HG02642 (cell line): ENCODE data around the gene TRAPPC10.

Experiments used
- ATAC-seq: cut with Tn5 transposase; IDR thresholded peaks from one replicate; pipeline ENCODE4 v1.9.1; 2021; ENCODE audit warnings: mild to moderate bottlenecking; ENCODE audit not compliant: unreplicated experiment, poor library complexity

The TRAPPC10 gene

DNA sequence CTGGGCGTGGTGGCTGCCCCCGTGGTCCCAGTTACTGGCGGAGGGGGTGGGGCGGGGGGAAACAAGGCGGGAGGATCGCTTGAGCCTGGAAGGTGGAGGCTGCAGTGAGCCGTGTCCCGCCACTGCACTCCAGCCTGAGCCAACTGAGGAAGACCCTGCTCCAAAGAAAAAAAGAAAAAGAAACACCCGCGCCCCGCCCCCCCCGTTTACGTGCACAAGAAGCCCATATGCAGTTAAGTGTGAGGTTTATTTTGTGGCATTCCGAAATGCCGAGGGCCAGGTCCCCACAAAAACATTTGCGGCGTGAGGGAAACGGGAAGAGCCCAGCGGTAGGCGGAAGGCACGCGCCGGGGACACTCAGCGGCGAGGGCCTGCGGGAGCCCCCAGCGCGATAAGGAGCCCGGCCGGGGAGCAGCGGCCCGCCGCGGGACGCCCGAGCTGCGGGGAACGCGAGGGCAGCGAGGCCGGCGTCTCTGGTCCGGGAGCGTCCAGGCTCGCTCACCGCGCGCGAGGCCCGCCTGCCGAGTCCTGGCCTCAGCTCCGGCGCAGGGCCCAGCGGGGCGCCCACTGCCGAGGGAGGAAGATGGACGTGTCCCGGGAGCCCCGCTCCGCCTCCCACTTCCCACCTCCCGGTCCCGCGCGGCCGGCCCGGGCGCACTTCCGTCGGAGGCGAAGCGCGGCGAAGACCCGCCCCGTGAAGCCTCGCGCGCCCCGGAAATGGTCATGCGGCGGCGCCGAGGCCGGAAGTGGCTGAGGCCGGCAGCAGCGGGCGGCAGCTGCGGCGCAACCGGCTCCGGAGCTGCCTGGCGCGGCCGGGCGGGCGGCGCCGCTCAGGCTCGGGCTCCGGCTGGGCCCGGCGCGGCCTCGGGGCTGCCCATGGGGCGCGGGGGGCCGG is at the start of gene TRAPPC10:
TRAPPC10 (plus strand) TSS at position 731 of the 895 bp plus-strand sequence. CDS start 185 bp downstream, outside the sequence.
- ATAC-seq = peak; percentile 73

- ATAC-seq = no peak
These were observed 46.1 kb upstream of the TRAPPC10 start for GRCh38 chr21:43965911-43966585.

DNA sequence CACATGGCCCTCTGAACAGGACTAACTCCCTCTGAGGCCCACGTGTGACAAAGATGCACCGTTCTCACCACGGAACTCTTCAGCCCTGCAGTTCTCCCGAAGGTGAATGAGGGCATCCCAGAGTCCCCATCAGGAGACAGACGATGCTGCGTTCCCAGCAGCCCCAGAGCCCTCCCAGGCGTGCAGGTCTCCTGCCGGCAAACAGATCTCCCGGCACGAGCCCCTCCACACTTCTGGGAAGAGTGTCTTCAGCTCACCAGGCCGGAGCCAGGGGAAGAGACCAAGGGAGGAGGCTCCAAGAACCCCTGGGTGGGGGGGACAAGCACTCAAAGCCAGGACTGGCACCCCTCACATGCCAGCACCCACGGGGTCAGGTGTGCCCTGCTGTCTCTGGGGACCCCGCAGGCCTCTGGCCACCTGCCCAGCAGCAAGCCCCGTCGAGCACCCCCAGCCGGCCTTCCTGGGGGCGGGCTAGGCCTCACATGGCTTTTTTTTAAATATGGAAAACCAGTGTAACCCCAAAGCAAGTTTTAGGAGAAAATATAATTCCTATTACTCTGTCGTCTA is 45.1 kb upstream of the TRAPPC10 start:
- no peak for ATAC-seq

- ATAC-seq = no peak
These were observed 44.1 kb upstream of the TRAPPC10 start for GRCh38 chr21:43967981-43968380.

DNA sequence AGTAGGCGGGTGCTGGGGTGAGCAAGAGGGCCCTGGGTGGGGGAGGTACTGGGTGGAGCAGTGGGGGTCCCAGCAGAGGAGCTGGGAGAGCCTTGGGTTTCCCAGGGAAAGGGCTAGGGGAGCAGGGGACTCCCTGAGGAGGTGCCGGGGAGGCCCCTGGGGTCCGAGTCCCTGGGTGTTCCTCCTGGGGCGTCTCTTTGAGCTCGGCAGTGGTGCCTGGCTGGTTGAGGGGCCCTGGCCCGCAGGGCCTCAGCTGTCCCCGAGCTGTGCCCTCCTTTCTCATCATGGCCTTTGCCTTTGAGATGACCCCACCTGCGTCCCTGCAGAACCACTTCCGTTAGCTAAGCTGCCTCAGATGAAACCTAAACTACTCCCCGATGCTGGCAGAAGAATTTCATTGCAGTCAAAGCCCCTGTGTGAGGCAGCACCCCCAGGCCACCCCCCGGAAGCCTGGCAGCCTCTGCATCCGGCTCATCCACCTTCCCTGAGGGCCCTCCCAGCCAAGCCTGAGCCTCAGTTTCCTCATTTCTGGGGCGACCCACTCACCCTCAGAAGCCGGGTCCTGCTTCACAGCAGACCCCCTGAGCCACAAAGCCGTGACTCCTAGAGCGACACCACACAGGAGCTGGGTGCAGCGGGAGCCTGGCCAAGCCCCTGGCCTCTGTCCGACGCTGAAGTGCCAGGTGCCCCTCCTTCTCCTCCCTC is 43.5 kb upstream of the TRAPPC10 start:
- no peak for ATAC-seq

- no peak for ATAC-seq
These were observed 43.0 kb upstream of the TRAPPC10 start for GRCh38 chr21:43969115-43969444.

DNA sequence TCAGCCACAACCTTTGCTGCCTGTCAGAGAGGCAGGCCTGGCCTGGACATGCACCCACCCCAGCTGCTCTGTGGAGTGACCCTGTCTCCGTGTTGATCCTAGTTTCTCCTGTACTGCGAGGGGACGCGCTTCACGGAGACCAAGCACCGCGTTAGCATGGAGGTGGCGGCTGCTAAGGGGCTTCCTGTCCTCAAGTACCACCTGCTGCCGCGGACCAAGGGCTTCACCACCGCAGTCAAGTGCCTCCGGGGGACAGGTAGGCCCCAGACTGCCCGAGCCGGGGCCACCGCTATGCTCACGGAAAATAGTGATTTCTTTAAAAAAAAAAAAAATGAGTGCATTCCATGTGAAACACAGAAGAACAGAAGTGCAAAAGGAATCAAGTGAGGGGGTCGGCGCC is 41.6 kb upstream of the TRAPPC10 start:
- no peak for ATAC-seq

GRCh38 chr21:43971201-43971991 is 40.7 kb upstream of the TRAPPC10 start:
- ATAC-seq = no peak

- ATAC-seq = no peak
These were observed 40.2 kb upstream of the TRAPPC10 start for GRCh38 chr21:43971992-43972255.

GRCh38 chr21:43972850-43973633 is 39.1 kb upstream of the TRAPPC10 start:
- no peak for ATAC-seq

DNA sequence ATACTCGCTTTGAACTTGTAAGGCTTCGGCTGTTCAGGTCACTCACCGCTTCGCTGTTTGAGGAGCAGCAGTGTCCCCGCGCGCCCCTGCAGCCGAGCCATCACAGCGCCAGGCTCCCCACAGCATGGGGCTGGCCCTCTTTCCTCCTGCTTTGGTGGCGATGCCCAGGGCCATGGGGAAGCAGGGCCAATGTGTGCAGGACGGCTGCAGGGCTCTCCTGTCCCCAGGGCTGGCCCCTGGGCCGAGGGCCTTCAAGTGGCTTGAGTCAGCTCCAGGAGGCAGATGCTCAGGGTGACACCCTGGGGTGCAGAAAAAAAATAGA is 38.5 kb upstream of the TRAPPC10 start:
- ATAC-seq = no peak

DNA sequence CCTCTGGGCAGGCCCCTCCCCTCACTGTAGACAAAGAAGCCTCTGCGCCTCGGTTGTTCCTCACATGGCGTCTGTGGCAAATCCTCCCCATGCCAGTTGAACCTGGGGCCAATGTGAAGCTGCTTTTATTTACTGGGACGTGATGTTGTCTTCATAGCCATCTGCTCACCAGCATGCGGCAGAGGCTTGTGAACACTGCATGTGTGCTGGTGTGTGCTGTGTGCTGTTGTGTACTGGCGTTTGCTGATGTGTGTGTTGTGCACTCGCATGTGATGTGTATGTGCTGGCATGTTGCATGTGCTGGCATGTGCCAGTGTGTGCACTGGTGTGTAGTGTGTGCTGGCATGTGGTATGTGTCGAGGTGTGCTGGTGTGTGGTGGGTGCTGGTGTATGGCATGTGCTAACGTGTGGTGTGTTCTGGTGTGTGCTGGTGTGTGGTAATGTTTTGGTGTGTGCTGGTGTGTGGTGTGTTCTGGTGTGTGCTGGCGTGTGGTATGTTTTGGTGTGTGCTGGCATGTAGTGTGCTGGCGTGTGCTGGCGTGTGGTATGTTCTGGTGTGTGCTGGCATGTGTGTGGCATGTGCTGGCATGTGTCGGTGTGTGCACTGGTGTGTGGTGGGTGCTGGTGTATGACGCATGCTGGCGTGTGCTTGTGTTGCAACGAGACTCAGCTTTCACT is 37.2 kb upstream of the TRAPPC10 start:
- ATAC-seq = no peak

- no peak for ATAC-seq
These were observed 36.5 kb upstream of the TRAPPC10 start for GRCh38 chr21:43975469-43976098.

DNA sequence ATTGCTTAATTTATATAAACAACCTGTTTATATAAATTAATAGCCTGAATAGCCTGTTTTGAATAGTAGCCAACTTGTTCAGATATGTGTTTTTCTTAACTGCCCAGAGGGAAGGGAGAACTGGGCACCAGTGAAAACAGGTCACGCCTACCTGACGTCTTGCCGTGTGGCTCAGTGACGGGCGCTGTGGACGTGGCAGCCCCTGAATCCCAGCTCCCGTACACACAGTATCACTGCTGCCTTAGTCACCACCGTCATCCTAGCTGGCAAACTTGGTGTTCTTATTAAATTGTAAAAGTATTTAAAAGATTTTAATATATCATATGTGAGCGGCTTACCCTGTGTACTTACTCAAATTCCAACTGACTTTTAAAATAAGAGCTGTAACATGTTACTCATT is 35.4 kb upstream of the TRAPPC10 start:
- no peak for ATAC-seq

- ATAC-seq = no peak
These were observed 34.0 kb upstream of the TRAPPC10 start for GRCh38 chr21:43978060-43978459.

- no peak for ATAC-seq
These were observed 32.5 kb upstream of the TRAPPC10 start for GRCh38 chr21:43979654-43980053.

DNA sequence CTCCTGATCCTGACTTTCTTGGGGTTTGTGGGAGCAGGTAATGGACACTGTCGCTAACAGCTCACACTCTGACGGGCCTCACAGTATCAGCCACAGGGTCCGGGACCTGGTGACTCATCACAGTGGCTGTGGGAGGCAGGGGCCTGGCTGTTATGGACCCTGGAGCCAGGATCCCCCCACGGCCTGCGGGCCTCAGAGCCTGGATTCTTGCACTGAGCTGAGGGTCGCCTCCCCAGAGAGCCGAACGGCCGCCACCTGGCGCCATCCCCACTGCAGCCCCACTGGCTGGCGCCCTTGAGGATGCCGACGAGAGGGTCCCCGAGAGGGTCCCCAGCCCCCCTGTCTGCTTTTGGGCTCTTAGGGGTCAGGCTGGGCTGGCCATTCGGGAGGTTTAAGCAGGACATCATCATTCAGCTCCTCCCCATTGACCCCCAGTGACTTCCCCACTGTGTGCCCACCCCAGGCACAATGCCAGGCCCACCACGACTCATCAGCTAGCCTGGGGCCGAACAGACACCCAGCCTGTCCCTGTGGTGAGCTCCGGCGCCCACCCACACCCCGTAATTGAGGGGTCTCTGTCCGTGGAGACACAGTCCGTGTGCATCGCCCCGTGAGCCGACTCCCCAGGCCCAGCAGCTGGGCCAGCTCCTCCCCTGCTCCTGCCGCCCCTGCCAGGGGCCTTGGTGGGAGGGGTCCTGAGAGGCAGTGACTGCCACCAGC is 30.8 kb upstream of the TRAPPC10 start:
- no peak for ATAC-seq

DNA sequence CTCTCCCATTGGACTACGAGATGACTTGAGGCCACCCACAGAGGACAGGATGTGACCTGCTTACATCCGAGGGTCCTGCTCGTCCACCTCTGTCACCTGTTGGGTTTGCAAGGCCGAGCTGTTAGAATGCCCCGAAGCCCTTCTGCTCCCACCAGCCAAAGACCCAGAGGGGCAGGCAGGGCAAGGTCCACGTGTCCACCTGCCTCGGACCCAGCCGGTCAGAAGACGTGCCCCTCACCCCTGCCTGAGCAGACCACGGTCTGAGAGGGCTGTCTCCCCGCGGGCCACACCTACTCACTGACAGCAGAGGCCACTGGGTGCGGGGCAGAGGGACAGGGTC is 30.3 kb upstream of the TRAPPC10 start:
- no peak for ATAC-seq
